Subcutaneous adipose tissue (tissue), 4 donors: ENCODE measurements around the gene RBP5. TPM values are rescaled to one million over a fixed set of nuclear protein-coding genes. Genes with fewer than 3 reads are reported as not detected.

Source experiments
- total RNA-seq, 4 donors: library from RNA; depleted of rRNA; stranded (reverse); fragments of >200 nt; gene quantifications; one replicate each; pipeline ENCODE4 v1.1.0, GENCODE V29; 2016
- TF ChIP-seq, protein P1 (sequence below): fragments of 450-650 bp; IDR thresholded peaks from one replicate; pipeline ENCODE4 v1.5.1; 2016; ENCODE audit warnings: low read depth, mild to moderate bottlenecking, control low read depth, antibody characterized with exemption, moderate library complexity

RBP5 gene, protein sequence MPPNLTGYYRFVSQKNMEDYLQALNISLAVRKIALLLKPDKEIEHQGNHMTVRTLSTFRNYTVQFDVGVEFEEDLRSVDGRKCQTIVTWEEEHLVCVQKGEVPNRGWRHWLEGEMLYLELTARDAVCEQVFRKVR
- 1 to 10 TPM in 1 of 4 donors, not detected in 3; 2.2 TPM for total RNA-seq

DNA sequence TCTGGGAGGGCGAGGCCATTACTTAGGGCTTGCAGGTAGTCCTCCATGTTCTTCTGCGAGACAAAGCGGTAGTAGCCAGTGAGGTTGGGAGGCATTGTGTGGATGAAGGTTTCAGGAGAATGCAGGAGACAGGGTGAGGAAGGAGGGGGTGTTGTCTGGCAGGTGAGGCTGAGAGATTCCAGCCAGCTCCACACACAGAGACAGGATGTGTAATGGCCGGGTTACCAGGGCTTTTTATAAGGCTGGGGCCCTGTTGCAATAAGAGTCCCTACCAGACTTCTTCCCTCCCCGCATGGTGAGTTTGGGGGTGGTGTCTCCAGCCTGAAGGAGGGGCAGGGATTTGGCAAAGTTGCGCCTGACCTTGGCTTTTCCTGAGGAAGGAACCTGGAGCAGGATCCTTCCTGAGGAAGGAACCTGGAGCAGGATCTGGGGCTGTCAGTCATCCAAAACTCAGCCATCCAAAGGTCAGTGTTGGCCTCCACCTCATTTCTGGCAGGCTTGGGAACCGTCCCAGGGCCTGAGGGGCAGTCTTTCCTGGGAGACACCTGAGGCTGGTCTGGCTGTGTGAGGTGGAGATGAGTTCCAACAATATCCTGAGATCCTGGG, at the start of gene RBP5:
Gene RBP5, minus strand, starts transcription at position 209 of the 606 bp plus-strand sequence. Its CDS starts 114 bp downstream, at position 95.
- TF ChIP-seq, protein P1, sequence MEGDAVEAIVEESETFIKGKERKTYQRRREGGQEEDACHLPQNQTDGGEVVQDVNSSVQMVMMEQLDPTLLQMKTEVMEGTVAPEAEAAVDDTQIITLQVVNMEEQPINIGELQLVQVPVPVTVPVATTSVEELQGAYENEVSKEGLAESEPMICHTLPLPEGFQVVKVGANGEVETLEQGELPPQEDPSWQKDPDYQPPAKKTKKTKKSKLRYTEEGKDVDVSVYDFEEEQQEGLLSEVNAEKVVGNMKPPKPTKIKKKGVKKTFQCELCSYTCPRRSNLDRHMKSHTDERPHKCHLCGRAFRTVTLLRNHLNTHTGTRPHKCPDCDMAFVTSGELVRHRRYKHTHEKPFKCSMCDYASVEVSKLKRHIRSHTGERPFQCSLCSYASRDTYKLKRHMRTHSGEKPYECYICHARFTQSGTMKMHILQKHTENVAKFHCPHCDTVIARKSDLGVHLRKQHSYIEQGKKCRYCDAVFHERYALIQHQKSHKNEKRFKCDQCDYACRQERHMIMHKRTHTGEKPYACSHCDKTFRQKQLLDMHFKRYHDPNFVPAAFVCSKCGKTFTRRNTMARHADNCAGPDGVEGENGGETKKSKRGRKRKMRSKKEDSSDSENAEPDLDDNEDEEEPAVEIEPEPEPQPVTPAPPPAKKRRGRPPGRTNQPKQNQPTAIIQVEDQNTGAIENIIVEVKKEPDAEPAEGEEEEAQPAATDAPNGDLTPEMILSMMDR: no peak

DNA sequence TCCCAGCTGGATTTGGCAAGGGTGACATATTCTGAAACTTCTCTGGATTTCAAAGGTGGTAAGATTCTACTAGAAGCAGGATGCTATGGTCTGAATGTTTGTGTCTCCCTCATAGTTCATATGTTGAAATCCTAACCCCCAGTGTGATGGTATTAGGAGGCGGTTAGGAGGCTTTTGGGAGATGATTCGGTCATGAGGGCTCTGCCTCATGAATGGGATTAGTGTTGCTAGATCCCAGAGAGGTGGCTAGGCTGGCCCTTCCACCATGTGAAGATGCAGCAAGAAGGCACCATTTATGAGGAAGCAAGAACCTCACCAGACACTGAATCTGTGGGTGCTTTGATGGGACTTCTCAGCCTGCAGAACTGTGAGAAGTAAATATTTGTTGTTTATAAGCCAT, 49.8 kb upstream of the RBP5 start:
- TF ChIP-seq, protein P1: no peak

DNA sequence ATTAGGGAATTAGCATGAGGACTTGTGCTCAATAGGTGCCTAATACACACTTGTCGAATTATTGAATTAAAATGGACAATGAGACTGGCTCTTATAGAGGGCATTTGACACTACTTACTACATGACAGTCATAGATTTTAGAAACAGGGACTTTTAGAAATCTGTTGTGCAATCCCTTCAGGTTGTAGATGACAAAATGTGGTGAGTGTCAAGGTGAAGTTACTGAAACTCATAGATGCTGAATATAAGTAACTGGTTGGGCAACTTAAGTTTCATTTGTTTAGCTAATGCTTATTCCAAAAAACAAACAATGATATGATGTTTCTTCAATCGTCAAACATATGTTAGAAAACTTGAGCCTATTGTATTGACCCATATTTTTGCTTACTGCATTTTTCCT, 47.9 kb upstream of the RBP5 start:
- TF ChIP-seq, protein P1: no peak

DNA sequence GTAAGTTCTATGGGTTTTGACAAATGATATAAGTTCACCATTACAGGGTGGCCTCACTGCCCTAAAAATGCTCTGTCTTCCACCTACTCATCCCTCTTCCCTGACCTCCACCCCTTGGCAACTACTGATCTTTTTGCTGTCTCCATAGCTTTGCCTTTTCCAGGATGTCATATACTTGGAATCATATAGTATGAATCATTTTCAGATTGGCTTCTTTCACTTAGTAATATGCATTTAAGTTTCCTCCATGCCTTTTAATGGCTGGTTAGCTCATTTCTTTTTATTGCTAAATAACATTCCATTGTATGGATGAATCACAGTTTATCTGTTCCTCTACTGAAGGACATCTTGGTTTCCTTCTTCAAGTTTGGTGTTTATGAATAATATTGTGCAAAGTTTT, 46.8 kb upstream of the RBP5 start:
- TF ChIP-seq, protein P1: no peak

DNA sequence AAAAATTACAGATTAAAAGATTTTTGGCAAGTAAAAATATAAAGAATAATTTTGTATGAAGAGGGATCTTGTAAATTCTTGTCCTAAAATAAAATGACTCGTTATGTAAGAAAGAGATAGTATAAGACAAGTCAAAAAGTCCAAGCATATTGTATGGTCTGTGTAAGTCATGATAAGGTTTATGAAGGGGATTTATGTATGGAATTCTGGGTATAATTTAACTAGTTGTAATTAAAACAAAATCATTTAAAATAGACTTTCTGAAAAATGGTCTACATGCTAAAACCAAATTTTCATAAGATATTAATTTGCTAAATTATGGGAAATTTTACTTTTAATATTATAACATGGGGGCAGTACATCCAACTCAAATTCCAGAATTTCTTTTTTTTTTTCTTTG, 43.2 kb upstream of the RBP5 start:
- TF ChIP-seq, protein P1: no peak

DNA sequence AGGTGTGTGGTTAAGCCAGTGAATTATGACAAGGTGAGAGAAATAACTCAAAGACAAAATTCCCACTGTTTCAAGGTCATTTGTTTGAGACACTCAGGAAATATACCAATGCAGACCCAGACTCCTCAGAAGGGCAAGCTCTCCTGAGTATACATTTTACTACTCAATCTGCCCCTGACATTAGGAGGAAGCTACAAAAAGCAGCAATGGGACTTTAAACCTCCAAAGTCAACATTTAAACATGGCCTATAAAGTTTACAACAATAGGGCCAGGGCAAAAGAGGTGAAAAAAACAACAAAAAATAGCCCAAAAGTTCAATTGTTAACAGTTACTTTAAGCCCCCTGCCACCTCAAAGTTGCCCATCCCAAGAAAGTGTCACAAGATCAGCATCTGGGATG, 41.3 kb upstream of the RBP5 start:
- TF ChIP-seq, protein P1: no peak

DNA sequence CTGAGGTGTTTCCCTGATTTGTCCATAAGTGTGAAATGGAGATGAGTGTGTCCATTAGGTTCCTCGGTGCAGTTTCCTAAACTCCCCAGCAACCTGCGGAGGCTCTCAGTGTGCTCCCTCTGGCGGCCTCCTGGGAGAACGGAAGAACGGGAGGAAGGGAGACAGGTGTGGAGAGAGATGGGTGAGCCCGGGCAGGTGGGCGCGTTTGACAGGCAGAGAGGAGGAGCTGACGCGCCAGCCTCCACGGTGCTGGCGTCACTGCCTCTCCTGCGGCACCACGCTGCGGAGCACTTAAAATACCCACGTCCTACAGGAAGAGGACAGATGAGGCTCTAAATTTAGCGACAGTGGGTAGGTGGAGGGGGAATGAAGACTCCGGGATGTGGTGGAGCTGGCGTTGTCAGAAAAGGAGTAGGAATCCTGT, 34.0 kb upstream of the RBP5 start:
- TF ChIP-seq, protein P1: no peak
